HCT116 (cell line): ENCODE data around the gene ALG8. TPM values are rescaled to one million over a fixed set of nuclear protein-coding genes. Genes with fewer than 3 reads are reported as not detected.

Experiments used
- ATAC-seq: fragments of 200-7000 bp; cut with Tn5 transposase; 2 replicates; pipeline ENCODE4 v1.9.1; 2020; ENCODE audit warnings: mild to moderate bottlenecking, moderate library complexity
- BruUV-seq: library from RNA; stranded (reverse); fragments of 400-500 nt; replicated peaks from 2 replicates; lab custom pipeline; 2021; lab: Mats Ljungman, UMichigan
- CTCF ChIA-PET: fragments of 300-600 bp; sonication (Branson Sonifier 250); formaldehyde crosslinking; loops from one replicate; lab custom pipeline; 2021; ENCODE audit warnings: antibody characterized with exemption; lab: Charles Lee
- POLR2A ChIA-PET: fragments of 300-600, 350-600 bp; sonication (Branson Sonifier 250); formaldehyde crosslinking; loops from one replicate; lab custom pipeline; 2021; ENCODE audit warnings: antibody characterized with exemption; lab: Charles Lee
- RAD21 ChIA-PET, 2 experiments: fragments of 300-600 bp; sonication (Branson Sonifier 250); formaldehyde crosslinking; loops; one replicate each; lab custom pipeline; 2023; ENCODE audit warnings: low total read pairs in 2 of 2; ENCODE audit not compliant: uncharacterized antibody in 2 of 2, unreplicated experiment in 2 of 2, low non-redundant PET in 1 of 2; lab: Charles Lee
- DNase-seq: peaks from one replicate; pipeline ENCODE4 v3.0.0-alpha.2; 2010; ENCODE audit warnings: low read depth, low spot score
- H2AFZ ChIP-seq: fragments of 200-600 bp; shearing (Covaris generic), sonication (generic); 2 replicates; pipeline ENCODE4 v1.6.1; 2017; ENCODE audit warnings: low read depth, mixed run types, mixed read lengths, antibody characterized with exemption, low read length; ENCODE audit not compliant: poor library complexity, severe bottlenecking
- H3K27ac ChIP-seq: 2 replicates; pipeline ENCODE4 v1.5.1; 2012; ENCODE audit warnings: low read depth, low read length
- H3K27me3 ChIP-seq: fragments of 200-600 bp; sonication (generic); 2 replicates; pipeline ENCODE4 v1.6.1; 2016; ENCODE audit warnings: mixed run types, low read length, mixed read lengths; ENCODE audit not compliant: insufficient read depth
- H3K36me3 ChIP-seq, 2 experiments: fragments of 200-500 bp in 1 of 2; fragments of 200-600 bp in 1 of 2; sonication (Bioruptor generic) in 1 of 2; sonication (generic) in 1 of 2; 2 replicates each; pipeline versions ENCODE4 v1.5.1 to v1.6.1; 2014 to 2016; ENCODE audit warnings: low read length in 2 of 2, inconsistent platforms in 1 of 2, mixed read lengths in 1 of 2, mixed run types in 1 of 2; ENCODE audit not compliant: insufficient read depth in 2 of 2, control insufficient read depth in 1 of 2
- H3K4me1 ChIP-seq, 2 experiments: fragments of 200-600 bp in 1 of 2; sonication (generic) in 1 of 2; 2 replicates each; pipeline versions ENCODE4 v1.5.1 to v1.6.1; 2012 to 2017; ENCODE audit warnings: low read length in 2 of 2, inconsistent platforms in 1 of 2, mild to moderate bottlenecking in 1 of 2, mixed read lengths in 1 of 2, mixed run types in 1 of 2, moderate library complexity in 1 of 2; ENCODE audit not compliant: insufficient read depth in 2 of 2, control insufficient read depth in 1 of 2
- H3K4me2 ChIP-seq: fragments of 200-600 bp; sonication (generic); 2 replicates; pipeline ENCODE4 v1.6.1; 2017; ENCODE audit warnings: mixed run types, low read length, mixed read lengths
- H3K4me3 ChIP-seq, 2 experiments: fragments of 200-600 bp in 1 of 2; sonication (generic) in 1 of 2; replicated peaks in 1 of 2; 2 replicates each; pipeline ENCODE4 v1.5.1; 2011 to 2016; ENCODE audit warnings: low read length in 2 of 2, control low read depth in 1 of 2, low read depth in 1 of 2, mild to moderate bottlenecking in 1 of 2, mixed read lengths in 1 of 2, mixed run types in 1 of 2
- H3K79me2 ChIP-seq: fragments of 200-600 bp; sonication (generic); 2 replicates; pipeline ENCODE4 v1.6.1; 2017; ENCODE audit warnings: mild to moderate bottlenecking, mixed run types, low read length, moderate library complexity, mixed read lengths; ENCODE audit not compliant: insufficient read depth
- H3K9ac ChIP-seq: fragments of 200-600 bp; sonication (generic); 2 replicates; pipeline ENCODE4 v1.6.1; 2016; ENCODE audit warnings: low read length, mixed read lengths
- H3K9me2 ChIP-seq: fragments of 200-600 bp; sonication (generic), shearing (Covaris generic); 2 replicates; pipeline ENCODE4 v1.6.1; 2017; ENCODE audit warnings: mixed run types, mild to moderate bottlenecking, moderate library complexity; ENCODE audit not compliant: insufficient read depth
- H3K9me3 ChIP-seq, 2 experiments: fragments of 200-500 bp in 1 of 2; fragments of 200-600 bp in 1 of 2; sonication (Bioruptor generic) in 1 of 2; sonication (generic) in 1 of 2; 2 replicates each; pipeline ENCODE4 v1.6.1; 2014 to 2017; ENCODE audit warnings: low read length in 2 of 2, mixed read lengths in 2 of 2, inconsistent platforms in 1 of 2, low read depth in 1 of 2, mild to moderate bottlenecking in 1 of 2, mixed run types in 1 of 2, moderate library complexity in 1 of 2; ENCODE audit not compliant: control insufficient read depth in 1 of 2, insufficient read depth in 1 of 2
- H4K20me1 ChIP-seq: fragments of 200-600 bp; sonication (generic), shearing (Covaris generic); 2 replicates; pipeline ENCODE4 v1.6.1; 2017; ENCODE audit warnings: mixed run types, mild to moderate bottlenecking, moderate library complexity; ENCODE audit not compliant: insufficient read depth
- ATF3 ChIP-seq: IDR thresholded peaks from 2 replicates; pipeline ENCODE4 v1.6.1; 2012
- CBX3 ChIP-seq: IDR thresholded peaks from 2 replicates; pipeline ENCODE4 v1.6.1; 2012; ENCODE audit warnings: low read depth
- ELF1 ChIP-seq: IDR thresholded peaks from 2 replicates; pipeline ENCODE4 v1.6.1; 2012; ENCODE audit warnings: low read depth, borderline replicate concordance
- EZH2 ChIP-seq: fragments of 200-600 bp; sonication (generic); IDR thresholded peaks from 2 replicates; pipeline ENCODE4 v1.6.1; 2017; ENCODE audit warnings: antibody characterized with exemption, mixed run types
- JUND ChIP-seq: IDR thresholded peaks from 2 replicates; pipeline ENCODE4 v1.6.1; 2012
- MAX ChIP-seq: IDR thresholded peaks from 2 replicates; pipeline ENCODE4 v1.6.1; 2012
- POLR2A ChIP-seq: IDR thresholded peaks from 2 replicates; pipeline ENCODE4 v1.7.0; 2011; ENCODE audit warnings: borderline replicate concordance; ENCODE audit not compliant: insufficient read depth, insufficient read length; ENCODE audit errors: extremely low read depth
- POLR2AphosphoS5 ChIP-seq: IDR thresholded peaks from 2 replicates; pipeline ENCODE4 v1.6.1; 2011; ENCODE audit warnings: mild to moderate bottlenecking, low read depth, low read length, moderate library complexity
- RAD21 ChIP-seq: IDR thresholded peaks from 2 replicates; pipeline ENCODE4 v1.6.1; 2012; ENCODE audit warnings: low read depth, mild to moderate bottlenecking
- REST ChIP-seq: IDR thresholded peaks from 2 replicates; pipeline ENCODE4 v1.6.1; 2012; ENCODE audit warnings: low read depth
- SIN3A ChIP-seq: IDR thresholded peaks from 2 replicates; pipeline ENCODE4 v1.6.1; 2012; ENCODE audit warnings: low read depth
- SP1 ChIP-seq: IDR thresholded peaks from 2 replicates; pipeline ENCODE4 v1.6.1; 2012; ENCODE audit warnings: low read depth
- SRF ChIP-seq: IDR thresholded peaks from 2 replicates; pipeline ENCODE4 v1.6.1; 2012; ENCODE audit warnings: low read depth
- YY1 ChIP-seq: IDR thresholded peaks from 2 replicates; pipeline ENCODE4 v1.6.1; 2011; ENCODE audit warnings: low read length, low read depth, moderate library complexity, mild to moderate bottlenecking; ENCODE audit not compliant: insufficient replicate concordance; ENCODE audit errors: extremely low read depth
- ZBTB33 ChIP-seq: IDR thresholded peaks from 2 replicates; pipeline ENCODE4 v1.6.1; 2011; ENCODE audit warnings: mild to moderate bottlenecking, low read length, moderate library complexity; ENCODE audit not compliant: insufficient replicate concordance; ENCODE audit errors: extremely low read depth
- ZFX ChIP-seq: fragments of 450-650 bp; IDR thresholded peaks from 2 replicates; pipeline ENCODE4 v1.6.1; 2017
- ZNF274 ChIP-seq: fragments of 200-500 bp; sonication (Bioruptor generic); IDR thresholded peaks from 2 replicates; pipeline ENCODE4 v1.6.1; 2014; ENCODE audit warnings: mild to moderate bottlenecking, low read depth, low read length, inconsistent platforms
- intact Hi-C: fragments of 100-400 bp; cut with micrococcal nuclease; formaldehyde crosslinking; loops from 2 replicates; pipeline ENCODE4 v1.10.0; 2022
- total RNA-seq: library from RNA; stranded (reverse); gene quantifications from one replicate; pipeline ENCODE4 v1.2.1, GENCODE V29; 2021; ENCODE audit not compliant: unreplicated experiment

The ALG8 gene
- total RNA-seq, 1 experiment from 2014 or later, result 50.1 TPM

DNA sequence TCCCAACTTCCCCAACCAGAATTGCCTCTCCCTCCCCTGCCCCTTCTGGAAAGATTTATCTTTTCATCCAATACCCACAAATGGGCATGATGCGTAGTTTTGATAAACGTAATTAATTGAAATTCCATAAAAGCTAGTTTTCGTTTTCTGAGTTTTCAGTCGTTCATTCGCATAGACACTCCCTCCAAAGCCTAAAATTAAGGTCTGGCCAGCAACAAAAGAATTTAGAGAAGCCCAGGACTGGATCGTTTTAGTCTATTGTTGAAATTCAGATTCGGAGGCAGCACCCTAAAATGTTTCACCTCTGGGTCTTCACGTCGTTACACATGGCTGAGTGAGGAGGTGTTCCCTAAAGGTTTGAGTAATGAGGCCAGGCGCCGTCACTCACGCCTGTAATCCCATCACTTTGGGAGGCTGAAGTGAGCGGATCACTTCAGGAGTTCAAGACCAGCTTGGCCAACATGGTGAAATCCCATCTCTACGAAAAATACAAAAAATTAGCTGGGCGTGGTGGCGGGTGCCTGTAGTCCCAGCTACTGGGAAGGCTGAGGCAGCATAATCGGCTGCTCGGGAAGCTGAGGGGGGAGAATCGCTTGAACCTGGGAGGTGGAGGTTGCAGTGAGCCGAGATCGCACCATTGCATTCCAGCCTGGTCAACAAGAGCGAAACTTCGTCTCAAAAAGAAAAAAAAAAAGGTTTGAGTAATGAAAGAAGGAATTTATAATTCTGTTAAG lies 59.2 kb downstream of the ALG8 start:
- no peaks in the 10 kb centered on the region for H3K27me3 ChIP-seq
- TF ChIP-seq EZH2 (no peak), RAD21 (no peak), MAX (no peak), ZBTB33 (no peak), SIN3A (no peak), JUND (no peak), YY1 (no peak), CBX3 (no peak), SRF (no peak; the same call in 1 of the 2 replicates), REST (no peak), SP1 (no peak), ZNF274 (no peak), POLR2AphosphoS5 (no peak), ZFX (no peak), ELF1 (no peak), POLR2A (no peak), ATF3 (no peak)
- intact Hi-C loops, result no loop called here
- H3K4me3 ChIP-seq, result peak overlapping the region; percentile 52 to 86
- H3K9me2 ChIP-seq, result no peaks in the 10 kb centered on the region
- ChIA-PET RAD21 (no interaction called here), CTCF (interaction anchor here (1.0 kb wide), 1 partner anchor 80 kb away, joined by 3 read pairs; no protein-coding TSS in a partner anchor), POLR2A (no interaction called here)
- peak overlapping the region; percentile 73 for H3K27ac ChIP-seq
- peak overlapping the region; percentile 87 for H2AFZ ChIP-seq
- DNase-seq (no peak), ATAC-seq (peak; percentile 51)
- peaks cover 45% of the 10 kb centered on the region for H3K79me2 ChIP-seq
- no peaks in the 10 kb centered on the region for H4K20me1 ChIP-seq
- H3K9ac ChIP-seq, result peak overlapping the region; percentile 93
- TSS peak; percentile 85 for BruUV-seq
- H3K36me3 ChIP-seq, result no peaks in the 10 kb centered on the region
- H3K9me3 ChIP-seq, result no peaks in the 10 kb centered on the region
- H3K4me1 ChIP-seq, result peaks cover 0 to 17% of the 10 kb centered on the region in 2 experiments; a peak in 3 of 4 replicates
- peak overlapping the region; percentile 91 for H3K4me2 ChIP-seq
